Testis (tissue), 2 donors: Measurements from ENCODE around the gene COL6A2.

Experiments used
- CTCF ChIP-seq, 3 experiments: fragments of 450-650 bp in 2 of 3; fragments of 200-600 bp in 1 of 3; sonication (generic) in 1 of 3; IDR thresholded peaks; one replicate each; pipeline ENCODE4 v1.5.1; 2016 to 2019; ENCODE audit warnings: antibody characterized with exemption in 3 of 3, mild to moderate bottlenecking in 2 of 3, moderate library complexity in 1 of 3
- POLR2A ChIP-seq: fragments of 450-650 bp; IDR thresholded peaks from one replicate; pipeline ENCODE4 v1.6.1; 2017; ENCODE audit warnings: antibody characterized with exemption, mild to moderate bottlenecking, moderate library complexity

- no peak for TF ChIP-seq CTCF (IDR thresholded peaks at IDR 0.05)
- no peak for TF ChIP-seq POLR2A
Measured at GRCh38 chr21:46119637-46120271, 21.8 kb downstream of the COL6A2 start.
